Prostate gland (tissue), 2 donors: ENCODE results near the gene ARL10.

Experiments used
- POLR2A ChIP-seq: fragments of 450-650 bp; IDR thresholded peaks from one replicate; pipeline ENCODE4 v1.6.1; 2016; ENCODE audit warnings: antibody characterized with exemption, mild to moderate bottlenecking
- TF ChIP-seq, protein P1 (sequence below), 4 experiments: fragments of 200-600 bp in 2 of 4; fragments of 450-650 bp in 2 of 4; sonication (generic) in 2 of 4; IDR thresholded peaks; 1 replicate in 3 of 4; 2 replicates in 1 of 4; pipeline ENCODE4 v1.5.1; 2016 to 2019; ENCODE audit warnings: antibody characterized with exemption in 4 of 4, mild to moderate bottlenecking in 2 of 4, moderate library complexity in 2 of 4

DNA sequence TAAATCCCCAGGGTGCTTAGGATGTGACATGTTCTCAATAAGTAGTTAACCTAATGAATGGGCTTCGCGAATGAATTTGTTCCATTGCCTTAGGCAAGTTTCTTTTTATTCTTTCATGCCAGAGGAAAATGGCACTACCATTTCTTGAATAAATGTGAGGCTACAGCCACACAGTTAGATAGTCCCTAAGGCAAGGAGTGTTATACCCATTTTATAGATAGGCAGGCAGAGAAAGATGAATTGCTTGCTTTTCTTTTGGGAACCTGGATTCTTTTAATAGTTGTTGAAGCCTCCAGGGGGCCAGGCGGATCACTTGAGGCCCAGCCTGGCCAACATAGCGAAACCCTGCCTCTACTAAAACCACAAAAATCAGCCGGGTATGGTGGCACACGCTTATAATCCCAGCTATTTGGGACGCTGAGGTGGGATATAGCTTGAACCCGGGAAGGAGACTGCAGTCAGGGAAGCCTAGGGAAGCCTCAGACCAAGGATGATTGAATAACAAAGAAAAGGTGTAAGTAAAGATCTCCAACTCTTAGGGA, 22.2 kb downstream of the ARL10 start:
- TF ChIP-seq, protein P1, sequence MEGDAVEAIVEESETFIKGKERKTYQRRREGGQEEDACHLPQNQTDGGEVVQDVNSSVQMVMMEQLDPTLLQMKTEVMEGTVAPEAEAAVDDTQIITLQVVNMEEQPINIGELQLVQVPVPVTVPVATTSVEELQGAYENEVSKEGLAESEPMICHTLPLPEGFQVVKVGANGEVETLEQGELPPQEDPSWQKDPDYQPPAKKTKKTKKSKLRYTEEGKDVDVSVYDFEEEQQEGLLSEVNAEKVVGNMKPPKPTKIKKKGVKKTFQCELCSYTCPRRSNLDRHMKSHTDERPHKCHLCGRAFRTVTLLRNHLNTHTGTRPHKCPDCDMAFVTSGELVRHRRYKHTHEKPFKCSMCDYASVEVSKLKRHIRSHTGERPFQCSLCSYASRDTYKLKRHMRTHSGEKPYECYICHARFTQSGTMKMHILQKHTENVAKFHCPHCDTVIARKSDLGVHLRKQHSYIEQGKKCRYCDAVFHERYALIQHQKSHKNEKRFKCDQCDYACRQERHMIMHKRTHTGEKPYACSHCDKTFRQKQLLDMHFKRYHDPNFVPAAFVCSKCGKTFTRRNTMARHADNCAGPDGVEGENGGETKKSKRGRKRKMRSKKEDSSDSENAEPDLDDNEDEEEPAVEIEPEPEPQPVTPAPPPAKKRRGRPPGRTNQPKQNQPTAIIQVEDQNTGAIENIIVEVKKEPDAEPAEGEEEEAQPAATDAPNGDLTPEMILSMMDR (IDR thresholded peaks at IDR 0.05): no peak
- no peak for TF ChIP-seq POLR2A
